HEK293 (cell line): ENCODE measurements around the gene MLLT6.
A peak's percentile ranks its signal among the peaks of the same experiment; 100 is the strongest.

ENCODE experiments used
- CTCF ChIA-PET: fragments of 350-600 bp; formaldehyde crosslinking; extraction: SDS; loops from one replicate; lab custom pipeline; 2021; ENCODE audit warnings: antibody characterized with exemption; lab: Yijun Ruan, JAX
- POLR2A ChIA-PET: fragments of 300-600 bp; formaldehyde crosslinking; extraction: SDS; loops from one replicate; lab custom pipeline; 2020; ENCODE audit warnings: antibody characterized with exemption, inconsistent platforms; lab: Yijun Ruan, JAX
- H3K27ac ChIP-seq: fragments of 200-500 bp; sonication (Bioruptor generic); 2 replicates; pipeline ENCODE4 v1.5.1; 2014; ENCODE audit warnings: low read depth, low read length, control low read depth, inconsistent platforms; ENCODE audit errors: extremely low read depth
- H3K36me3 ChIP-seq, 2 experiments: fragments of 200-500 bp in 1 of 2; sonication (Bioruptor generic) in 1 of 2; 1 replicate in 1 of 2; 2 replicates in 1 of 2; pipeline ENCODE4 v1.5.1; 2014 to 2017; ENCODE audit warnings: inconsistent platforms in 2 of 2, low read length in 2 of 2; ENCODE audit not compliant: control insufficient read depth in 2 of 2, insufficient read depth in 1 of 2
- H3K4me1 ChIP-seq: fragments of 200-500 bp; sonication (Bioruptor generic); 2 replicates; pipeline ENCODE4 v1.5.1; 2014; ENCODE audit warnings: mild to moderate bottlenecking, low read length, inconsistent platforms; ENCODE audit not compliant: control insufficient read depth, insufficient read depth
- H3K4me3 ChIP-seq: 2 replicates; pipeline ENCODE4 v1.5.1; 2011; ENCODE audit warnings: low read depth, mild to moderate bottlenecking, control low read depth, low read length, moderate library complexity
- H3K9me3 ChIP-seq: fragments of 200-500 bp; sonication (Bioruptor generic); 2 replicates; pipeline ENCODE4 v1.5.1; 2014; ENCODE audit warnings: low read depth, low read length, inconsistent platforms; ENCODE audit not compliant: control insufficient read depth, insufficient read depth
- EGR2 ChIP-seq: fragments of 450-650 bp; formaldehyde crosslinking; IDR thresholded peaks from 2 replicates; pipeline ENCODE4 v1.5.1; 2016; ENCODE audit warnings: low read depth, missing biosample characterization, missing genetic modification characterization
- GLI4 ChIP-seq: fragments of 450-650 bp; formaldehyde crosslinking; IDR thresholded peaks from 2 replicates; pipeline ENCODE4 v1.5.1; 2016; ENCODE audit warnings: missing biosample characterization, missing genetic modification characterization
- KLF9 ChIP-seq: fragments of 450-650 bp; formaldehyde crosslinking; IDR thresholded peaks from 2 replicates; pipeline ENCODE4 v1.5.1; 2016; ENCODE audit warnings: missing biosample characterization, missing genetic modification characterization, low read depth
- SP3 ChIP-seq: fragments of 450-650 bp; formaldehyde crosslinking; IDR thresholded peaks from 2 replicates; pipeline ENCODE4 v1.5.1; 2016; ENCODE audit warnings: missing biosample characterization, missing genetic modification characterization
- TRIM28 ChIP-seq: IDR thresholded peaks from 2 replicates; pipeline ENCODE4 v1.6.1; 2011; ENCODE audit warnings: low read length, control low read depth, borderline replicate concordance
- ZBTB10 ChIP-seq: fragments of 450-650 bp; formaldehyde crosslinking; IDR thresholded peaks from 2 replicates; pipeline ENCODE4 v1.5.1; 2016; ENCODE audit warnings: missing biosample characterization, missing genetic modification characterization
- ZBTB20 ChIP-seq: fragments of 450-650 bp; formaldehyde crosslinking; IDR thresholded peaks from 2 replicates; pipeline ENCODE4 v1.5.1; 2016; ENCODE audit warnings: missing biosample characterization, missing genetic modification characterization
- ZFHX2 ChIP-seq: fragments of 450-650 bp; formaldehyde crosslinking; conservative IDR thresholded peaks from 2 replicates; pipeline ENCODE4 v1.5.1; 2016; ENCODE audit warnings: missing biosample characterization, missing genetic modification characterization
- ZIC2 ChIP-seq: fragments of 450-650 bp; formaldehyde crosslinking; IDR thresholded peaks from 2 replicates; pipeline ENCODE4 v1.5.1; 2016; ENCODE audit warnings: missing biosample characterization, missing genetic modification characterization
- ZNF10 ChIP-seq: fragments of 450-650 bp; formaldehyde crosslinking; IDR thresholded peaks from 2 replicates; pipeline ENCODE4 v1.5.1; 2017; ENCODE audit warnings: missing biosample characterization, missing genetic modification characterization
- ZNF214 ChIP-seq: fragments of 450-650 bp; formaldehyde crosslinking; IDR thresholded peaks from 2 replicates; pipeline ENCODE4 v1.5.1; 2017; ENCODE audit warnings: missing biosample characterization, mild to moderate bottlenecking, missing genetic modification characterization, borderline replicate concordance
- ZNF221 ChIP-seq: fragments of 450-650 bp; formaldehyde crosslinking; IDR thresholded peaks from 2 replicates; pipeline ENCODE4 v1.5.1; 2017; ENCODE audit warnings: missing biosample characterization, missing genetic modification characterization, borderline replicate concordance
- ZNF223 ChIP-seq: fragments of 450-650 bp; formaldehyde crosslinking; IDR thresholded peaks from 2 replicates; pipeline ENCODE4 v1.5.1; 2016; ENCODE audit warnings: missing biosample characterization, missing genetic modification characterization
- ZNF423 ChIP-seq: fragments of 450-650 bp; formaldehyde crosslinking; IDR thresholded peaks from 2 replicates; pipeline ENCODE4 v1.5.1; 2016; ENCODE audit warnings: missing biosample characterization, missing genetic modification characterization
- ZNF518A ChIP-seq: fragments of 450-650 bp; formaldehyde crosslinking; conservative IDR thresholded peaks from 2 replicates; pipeline ENCODE4 v1.5.1; 2016; ENCODE audit warnings: low read depth, missing biosample characterization, missing genetic modification characterization
- ZNF530 ChIP-seq: fragments of 450-650 bp; formaldehyde crosslinking; IDR thresholded peaks from 2 replicates; pipeline ENCODE4 v1.5.1; 2016; ENCODE audit warnings: low read depth, missing biosample characterization, missing genetic modification characterization
- ZNF600 ChIP-seq: fragments of 450-650 bp; formaldehyde crosslinking; IDR thresholded peaks from 2 replicates; pipeline ENCODE4 v1.5.1; 2016; ENCODE audit warnings: missing biosample characterization, missing genetic modification characterization
- ZNF639 ChIP-seq: fragments of 450-650 bp; formaldehyde crosslinking; IDR thresholded peaks from 2 replicates; pipeline ENCODE4 v1.5.1; 2016; ENCODE audit warnings: missing biosample characterization, missing genetic modification characterization
- ZNF692 ChIP-seq: fragments of 450-650 bp; formaldehyde crosslinking; IDR thresholded peaks from 2 replicates; pipeline ENCODE4 v1.5.1; 2016; ENCODE audit warnings: missing biosample characterization, missing genetic modification characterization
- ZNF776 ChIP-seq: fragments of 450-650 bp; formaldehyde crosslinking; IDR thresholded peaks from 2 replicates; pipeline ENCODE4 v1.5.0; 2017; ENCODE audit warnings: missing biosample characterization, missing genetic modification characterization, borderline replicate concordance
- ZSCAN18 ChIP-seq: fragments of 450-650 bp; formaldehyde crosslinking; IDR thresholded peaks from 2 replicates; pipeline ENCODE4 v1.5.1; 2016; ENCODE audit warnings: missing biosample characterization, missing genetic modification characterization
- ZSCAN4 ChIP-seq: fragments of 450-650 bp; formaldehyde crosslinking; IDR thresholded peaks from 2 replicates; pipeline ENCODE4 v1.5.1; 2017; ENCODE audit warnings: missing biosample characterization, missing genetic modification characterization

Gene MLLT6

GRCh38 chr17:38745545-38745944 lies 40.5 kb downstream of the MLLT6 start (continued):
- TF ChIP-seq ZNF600 (tag by site-specific recombination) (peak; percentile 28; the same call in 1 of the 2 replicates), ZNF223 (no peak), ZNF423 (peak; percentile 82; the same call in 1 of the 2 replicates), ZNF214 (no peak), ZNF518A (no peak), ZFHX2 (peak; percentile 76), ZNF221 (no peak), TRIM28 (peak; percentile 25; the same call in 1 of the 2 replicates), ZNF692 (tag by site-specific recombination) (no peak; the same call in 1 of the 2 replicates), ZNF776 (tag by site-specific recombination) (no peak), ZNF10 (tag by site-specific recombination) (no peak), ZIC2 (tag by site-specific recombination) (peak; percentile 97)

- POLR2A ChIA-PET: interaction anchor here (0.7 to 2.1 kb wide), 7 partner anchors 8 to 107 kb away, joined by 3 to 18 read pairs (median 3); partner anchors contain the start of gene RPL23
- H3K27ac ChIP-seq: peak overlapping the region; percentile 96
- no peaks in the 10 kb centered on the region; a peak in 1 of 3 replicates for H3K36me3 ChIP-seq
- peaks cover 43% of the 10 kb centered on the region for H3K4me1 ChIP-seq
- H3K4me3 ChIP-seq: peak overlapping the region; percentile 86
- H3K9me3 ChIP-seq: no peaks in the 10 kb centered on the region
- CTCF ChIA-PET: interaction anchor here (0.5 to 4.6 kb wide), 8 partner anchors 11 to 501 kb away, joined by 3 to 47 read pairs (median 3); no protein-coding TSS in a partner anchor
- TF ChIP-seq ZNF639 (tag by site-specific recombination): peak; percentile 34; the same call in 1 of the 2 replicates
- peak; percentile 83 for TF ChIP-seq ZSCAN4 (tag by site-specific recombination)
- peak; percentile 37; the same call in 1 of the 2 replicates for TF ChIP-seq ZBTB10 (tag by site-specific recombination)
- peak; percentile 84; the same call in 1 of the 2 replicates for TF ChIP-seq ZNF600 (tag by site-specific recombination)
- TF ChIP-seq ZSCAN18 (tag by site-specific recombination): peak; percentile 54; the same call in 1 of the 2 replicates
- TF ChIP-seq ZBTB20: peak; percentile 69; the same call in 1 of the 2 replicates
- no peak for TF ChIP-seq GLI4 (tag by site-specific recombination)
- TF ChIP-seq ZNF530 (tag by site-specific recombination): peak; percentile 89
- TF ChIP-seq KLF9 (tag by site-specific recombination): peak; percentile 83
- TF ChIP-seq SP3 (tag by site-specific recombination): no peak
- peak; percentile 59 for TF ChIP-seq EGR2
Measured at GRCh38 chr17:38746004-38746848, 41.2 kb downstream of the MLLT6 start.
